Cardiac muscle cell (in vitro differentiated cells and primary cell): ENCODE measurements around the gene CAMK2N1. TPM values are rescaled to one million over a fixed set of nuclear protein-coding genes. Genes with fewer than 3 reads are reported as not detected.
"Not testable (repeated sequence)": the region's sequence is repeated elsewhere in the genome, so short reads cannot be mapped to it uniquely, and the experiment has no call there.

Experiments
- DNase-seq, 2 donors: peaks; one replicate each; pipeline versions ENCODE4 v3.0.0 to v3.0.0-alpha.2; 2010 to 2017; ENCODE audit warnings: low read depth in 1 of 2, low spot score in 1 of 2
- H3K27ac ChIP-seq: fragments of 200-600 bp; sonication (generic); 2 replicates; pipeline ENCODE4 v1.5.1; 2016
- H3K27me3 ChIP-seq: fragments of 200-600 bp; sonication (generic); 2 replicates; pipeline ENCODE4 v1.6.0; 2016; ENCODE audit warnings: control low read depth
- H3K36me3 ChIP-seq: fragments of 200-600 bp; sonication (generic); 2 replicates; pipeline ENCODE4 v1.5.1; 2016; ENCODE audit warnings: control low read depth
- H3K4me1 ChIP-seq: fragments of 200-600 bp; sonication (generic); 2 replicates; pipeline ENCODE4 v1.8.1; 2017; ENCODE audit warnings: low read depth, mild to moderate bottlenecking, mixed run types
- H3K4me3 ChIP-seq: fragments of 200-600 bp; sonication (generic); 2 replicates; pipeline ENCODE4 v1.5.1; 2016; ENCODE audit warnings: mild to moderate bottlenecking
- H3K9me3 ChIP-seq: fragments of 200-600 bp; sonication (generic); 2 replicates; pipeline ENCODE4 v1.5.1; 2017; ENCODE audit warnings: low read depth, mild to moderate bottlenecking, control low read depth
- CTCF ChIP-seq: IDR thresholded peaks from 2 replicates; pipeline ENCODE4 v1.5.1; 2012; ENCODE audit warnings: low read depth, mild to moderate bottlenecking, low read length
- polyA plus RNA-seq: library from polyadenylated mRNA; unstranded; fragments of >200 nt; fragmentation: Nextera tagmentation; extraction: Ambion mirVana; gene quantifications from 2 replicates; pipeline ENCODE4 v1.2.1, GENCODE V29; 2016
- total RNA-seq: library from RNA; depleted of rRNA; stranded (reverse); fragments of >200 nt; gene quantifications from 2 replicates; pipeline ENCODE4 v1.2.3, GENCODE V29; 2016

The CAMK2N1 gene
- total and polyA plus RNA-seq, 2 experiments from 2014 or later, result 0.30 to 1.4 TPM

- Histone ChIP-seq H3K4me1 (no peaks in the 10 kb centered on the region), H3K27me3 (peaks cover 49% of the 10 kb centered on the region), H3K27ac (no peak overlapping the region), H3K4me3 (no peak overlapping the region), H3K9me3 (no peaks in the 10 kb centered on the region), H3K36me3 (no peaks in the 10 kb centered on the region)
- DNase-seq, result no peak
- TF ChIP-seq CTCF, result no peak
Measured at GRCh38 chr1:20528221-20528620, 42.2 kb upstream of the CAMK2N1 start.

- Histone ChIP-seq H3K27ac (no peak overlapping the region), H3K36me3 (no peaks in the 10 kb centered on the region), H3K4me3 (no peak overlapping the region), H3K4me1 (no peaks in the 10 kb centered on the region), H3K9me3 (no peaks in the 10 kb centered on the region), H3K27me3 (peaks cover 41% of the 10 kb centered on the region)
- no peak for DNase-seq
- TF ChIP-seq CTCF, result no peak
Measured at GRCh38 chr1:20526267-20526666, 40.3 kb upstream of the CAMK2N1 start.

GRCh38 chr1:20521960-20522861 lies 36.2 kb upstream of the CAMK2N1 start:
- no peaks in the 10 kb centered on the region for H3K36me3 ChIP-seq
- no peak overlapping the region for H3K27ac ChIP-seq
- no peaks in the 10 kb centered on the region for H3K4me1 ChIP-seq
- no peak overlapping the region for H3K4me3 ChIP-seq
- no peaks in the 10 kb centered on the region for H3K9me3 ChIP-seq
- peak; percentile 87 for TF ChIP-seq CTCF
- H3K27me3 ChIP-seq, result peaks cover 36% of the 10 kb centered on the region
- peak; percentile 84 to 85 for DNase-seq

- H3K4me3 ChIP-seq, H3K9me3 ChIP-seq, H3K36me3 ChIP-seq, H3K27ac ChIP-seq, DNase-seq, H3K4me1 ChIP-seq: not testable (repeated sequence)
- H3K27me3 ChIP-seq, result peaks cover 24% of the 10 kb centered on the region
Measured at GRCh38 chr1:20519609-20520262, 33.7 kb upstream of the CAMK2N1 start.

GRCh38 chr1:20511518-20512428 lies 25.8 kb upstream of the CAMK2N1 start:
- no peak overlapping the region for H3K27ac ChIP-seq
- H3K27me3 ChIP-seq, result peaks cover 60% of the 10 kb centered on the region
- TF ChIP-seq CTCF, result no peak
- no peaks in the 10 kb centered on the region for H3K36me3 ChIP-seq
- peaks cover 5% of the 10 kb centered on the region for H3K4me1 ChIP-seq
- H3K9me3 ChIP-seq, result no peaks in the 10 kb centered on the region
- DNase-seq, result no peak
- no peak overlapping the region for H3K4me3 ChIP-seq
